Mesendoderm (in vitro differentiated cells): ENCODE data around the gene KNOP1.
"Not testable (repeated sequence)": the region's sequence is repeated elsewhere in the genome, so short reads cannot be mapped to it uniquely, and the experiment has no call there.

ENCODE experiments used
- DNase-seq: peaks from one replicate; pipeline ENCODE4 v3.0.0; 2013
- H2AK5ac ChIP-seq: 2 replicates; pipeline ENCODE4 v1.6.1; 2013; ENCODE audit warnings: low read length, inconsistent platforms
- H2BK120ac ChIP-seq: 2 replicates; pipeline ENCODE4 v1.6.1; 2013; ENCODE audit warnings: low read depth, mild to moderate bottlenecking, low read length, moderate library complexity, mixed read lengths
- H2BK15ac ChIP-seq: replicated peaks from 2 replicates; pipeline ENCODE4 v1.6.1; 2013; ENCODE audit warnings: low read depth, mild to moderate bottlenecking, moderate library complexity
- H2BK5ac ChIP-seq: 2 replicates; pipeline ENCODE4 v1.6.1; 2013; ENCODE audit warnings: low read length, inconsistent platforms
- H3K18ac ChIP-seq: 2 replicates; pipeline ENCODE4 v1.6.1; 2013; ENCODE audit warnings: mild to moderate bottlenecking, low read length, mixed read lengths
- H3K23ac ChIP-seq: one replicate; pipeline ENCODE4 v1.6.1; 2013; ENCODE audit warnings: low read length
- H3K27ac ChIP-seq: 2 replicates; pipeline ENCODE4 v1.5.1; 2013; ENCODE audit warnings: low read depth, mild to moderate bottlenecking, inconsistent platforms, low read length, moderate library complexity
- H3K27me3 ChIP-seq: 2 replicates; pipeline ENCODE4 v1.6.1; 2013; ENCODE audit warnings: low read length, control low read depth, mild to moderate bottlenecking, inconsistent platforms; ENCODE audit not compliant: insufficient read depth, poor library complexity
- H3K36me3 ChIP-seq: 2 replicates; pipeline ENCODE4 v1.6.1; 2013; ENCODE audit warnings: low read length, inconsistent platforms; ENCODE audit not compliant: control insufficient read depth, insufficient read depth
- H3K4ac ChIP-seq: one replicate; pipeline ENCODE4 v1.6.1; 2013; ENCODE audit warnings: low read depth, mild to moderate bottlenecking, low read length, moderate library complexity
- H3K4me1 ChIP-seq: 2 replicates; pipeline ENCODE4 v1.6.1; 2013; ENCODE audit warnings: low read depth, low read length, inconsistent platforms; ENCODE audit not compliant: control insufficient read depth
- H3K4me2 ChIP-seq: 2 replicates; pipeline ENCODE4 v1.6.1; 2013; ENCODE audit warnings: low read length
- H3K4me3 ChIP-seq: 2 replicates; pipeline ENCODE4 v1.5.1; 2013; ENCODE audit warnings: mild to moderate bottlenecking, low read length
- H3K56ac ChIP-seq: one replicate; pipeline ENCODE4 v1.6.1; 2013; ENCODE audit warnings: low read length
- H3K79me1 ChIP-seq: 2 replicates; pipeline ENCODE4 v1.6.1; 2013; ENCODE audit warnings: low read length, inconsistent platforms
- H3K79me2 ChIP-seq: 2 replicates; pipeline ENCODE4 v1.6.1; 2013; ENCODE audit warnings: mild to moderate bottlenecking, low read length; ENCODE audit not compliant: control insufficient read depth, insufficient read depth
- H3K9ac ChIP-seq: 2 replicates; pipeline ENCODE4 v1.6.1; 2013; ENCODE audit warnings: low read length, inconsistent platforms
- H4K5ac ChIP-seq: one replicate; pipeline ENCODE4 v1.6.1; 2013; ENCODE audit warnings: low read length
- H4K8ac ChIP-seq: one replicate; pipeline ENCODE4 v1.6.1; 2013; ENCODE audit warnings: low read depth, mild to moderate bottlenecking, control low read depth, low read length, moderate library complexity
- WGBS: extraction: QIAGEN DNeasy Blood & Tissue Kit; methylation state at CpG from one replicate; pipeline ENCODE4 v1.1.7; 2013; ENCODE audit warnings: low lambda C conversion rate, missing lambda C conversion rate; ENCODE audit not compliant: insufficient coverage; ENCODE audit errors: extremely low coverage; 5-methylcytosine and 5-hydroxymethylcytosine counted together

KNOP1 gene

DNA sequence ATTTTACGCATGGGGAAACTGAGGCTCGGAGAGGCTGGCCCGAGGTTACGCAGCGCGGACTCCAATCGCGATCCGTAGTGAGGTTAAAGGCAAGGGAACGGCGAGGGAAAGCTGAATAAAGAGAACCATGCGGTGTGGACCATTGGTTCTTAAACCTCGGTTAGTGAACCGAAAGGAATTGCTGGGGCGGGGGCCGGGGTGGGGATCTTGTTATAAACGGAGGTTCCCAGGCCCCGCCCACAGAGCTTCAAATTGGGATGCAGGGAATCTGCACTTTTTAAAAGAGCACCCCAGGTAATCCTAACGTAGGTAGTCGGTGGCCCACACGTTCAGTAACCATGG, 568 bp upstream of the KNOP1 start:
- Histone ChIP-seq H3K56ac (peak overlapping the region; percentile 99), H4K5ac (no peak overlapping the region), H3K79me2 (peaks cover 51% of the 10 kb centered on the region), H3K4me3 (peak overlapping the region; percentile 94), H4K8ac (no peak overlapping the region), H3K79me1 (peaks cover 18% of the 10 kb centered on the region), H3K27ac (peak overlapping the region; percentile 55), H2AK5ac (no peak overlapping the region), H3K9ac (peak overlapping the region; percentile 71), H3K4me1 (peaks cover 17% of the 10 kb centered on the region), H3K4ac (peak overlapping the region; percentile 22), H2BK15ac (no peak overlapping the region), H2BK120ac (no peak overlapping the region), H3K18ac (peak overlapping the region; percentile 10), H3K4me2 (peak overlapping the region; percentile 85), H3K27me3 (no peaks in the 10 kb centered on the region), H3K23ac (peak overlapping the region; percentile 48), H3K36me3 (peaks cover 4% of the 10 kb centered on the region), H2BK5ac (peak overlapping the region; percentile 80)
- WGBS = no CpG with 5 or more reads among the region's 21 CpGs
- DNase-seq = peak; percentile 55

DNA sequence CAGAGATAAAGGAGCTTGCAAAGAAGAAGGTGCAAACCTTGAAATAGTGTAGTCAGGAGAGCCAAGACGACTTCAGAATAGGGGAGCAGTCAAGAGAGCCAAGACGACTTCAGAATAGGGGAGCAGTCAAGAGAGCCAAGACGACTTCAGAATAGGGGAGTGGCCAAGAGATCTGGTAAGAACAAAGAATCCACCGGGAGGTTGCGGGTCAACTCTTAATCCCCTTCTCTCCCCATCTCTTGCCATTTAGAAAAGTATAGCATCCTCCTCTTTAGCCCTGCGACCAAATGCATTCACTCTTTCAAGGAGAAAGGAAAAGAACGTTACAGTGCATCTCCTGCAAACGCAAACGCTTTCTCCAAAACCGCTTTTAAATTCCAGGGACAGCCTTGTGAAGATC, 713 bp downstream of the KNOP1 start:
- Histone ChIP-seq H4K5ac (peak overlapping the region; percentile 5), H3K4me2 (peak overlapping the region; percentile 5), H3K79me1 (peaks cover 21% of the 10 kb centered on the region), H3K18ac (peak overlapping the region; percentile 96), H3K27me3 (no peaks in the 10 kb centered on the region), H3K4me1 (peaks cover 13% of the 10 kb centered on the region), H3K79me2 (peaks cover 62% of the 10 kb centered on the region), H3K56ac (peak overlapping the region; percentile 80), H3K36me3 (peaks cover 8% of the 10 kb centered on the region), H3K4me3 (peak overlapping the region; percentile 91), H4K8ac (peak overlapping the region; percentile 5), H3K9ac (peak overlapping the region; percentile 71), H3K23ac (no peak overlapping the region), H2BK120ac (no peak overlapping the region), H2BK5ac (no peak overlapping the region), H3K4ac (no peak overlapping the region), H2AK5ac (no peak overlapping the region), H3K27ac (peak overlapping the region; percentile 84), H2BK15ac (no peak overlapping the region)
- no CpG with 5 or more reads among the region's 10 CpGs for WGBS
- peak; percentile 54 for DNase-seq

DNA sequence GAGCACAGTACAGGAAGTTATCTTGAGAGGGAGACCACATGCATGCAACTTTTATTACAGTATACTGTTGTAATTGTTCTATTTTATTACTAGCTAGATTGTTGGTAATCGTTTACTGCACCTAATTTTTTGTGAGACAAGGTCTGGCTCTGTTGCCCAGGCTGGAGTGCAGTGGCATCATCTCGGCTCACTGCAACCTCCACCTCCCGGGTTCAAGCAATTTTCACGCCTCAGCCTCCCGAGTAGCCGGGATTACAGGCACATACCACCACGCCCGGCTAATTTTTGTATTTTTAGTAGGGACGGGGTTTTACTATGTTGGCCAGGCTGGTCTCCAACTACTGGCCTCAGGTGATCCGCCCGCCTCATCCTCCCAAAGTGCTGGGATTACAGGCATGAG, 1.3 kb downstream of the KNOP1 start:
- H3K4ac ChIP-seq, H3K4me1 ChIP-seq, H3K27ac ChIP-seq, H2AK5ac ChIP-seq, H3K23ac ChIP-seq, H3K36me3 ChIP-seq, H2BK15ac ChIP-seq, H4K8ac ChIP-seq, H2BK120ac ChIP-seq, H3K27me3 ChIP-seq, H2BK5ac ChIP-seq, DNase-seq, H4K5ac ChIP-seq: not testable (repeated sequence)
- WGBS = no CpG with 5 or more reads among the region's 11 CpGs
- Histone ChIP-seq H3K56ac (peak overlapping the region; percentile 80), H3K79me2 (peaks cover 68% of the 10 kb centered on the region), H3K4me2 (peak overlapping the region; percentile 48), H3K4me3 (peak overlapping the region; percentile 91), H3K18ac (peak overlapping the region; percentile 96), H3K9ac (peak overlapping the region; percentile 71), H3K79me1 (peaks cover 27% of the 10 kb centered on the region)

DNA sequence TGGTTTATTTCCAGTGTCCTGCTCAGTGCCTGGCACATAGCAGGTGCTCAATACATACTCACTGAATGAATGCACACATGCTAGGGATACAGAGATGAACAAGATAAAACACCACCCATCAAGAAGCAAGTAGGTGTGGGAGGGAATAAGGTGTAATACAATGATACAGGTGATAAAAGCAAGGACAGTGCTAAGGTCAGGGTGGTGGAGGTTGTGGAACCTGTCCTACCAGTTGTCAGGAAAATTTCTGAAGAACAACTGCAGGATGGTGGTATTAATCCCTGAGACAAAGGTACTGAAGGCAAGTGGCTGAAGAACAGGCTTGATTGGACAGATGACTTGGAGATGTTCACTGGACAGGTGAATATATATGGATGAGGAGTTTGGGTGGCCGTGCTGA, 1.8 kb downstream of the KNOP1 start:
- no peak overlapping the region for H4K8ac ChIP-seq
- H3K18ac ChIP-seq = no peak overlapping the region
- no peak overlapping the region for H3K23ac ChIP-seq
- H3K27me3 ChIP-seq = no peaks in the 10 kb centered on the region
- H2BK15ac ChIP-seq = no peak overlapping the region
- peaks cover 8% of the 10 kb centered on the region for H3K36me3 ChIP-seq
- no peak overlapping the region for H2BK5ac ChIP-seq
- H2BK120ac ChIP-seq = no peak overlapping the region
- no peak overlapping the region for H3K4ac ChIP-seq
- peaks cover 33% of the 10 kb centered on the region for H3K79me1 ChIP-seq
- H2AK5ac ChIP-seq = no peak overlapping the region
- H3K9ac ChIP-seq = peak overlapping the region; percentile 71
- no peak overlapping the region for H3K27ac ChIP-seq
- H3K56ac ChIP-seq = peak overlapping the region; percentile 43
- peak overlapping the region; percentile 48 for H3K4me2 ChIP-seq
- no peak overlapping the region for H3K4me3 ChIP-seq
- peaks cover 7% of the 10 kb centered on the region for H3K4me1 ChIP-seq
- peaks cover 73% of the 10 kb centered on the region for H3K79me2 ChIP-seq
- H4K5ac ChIP-seq = no peak overlapping the region
- DNase-seq = no peak
- WGBS = no CpG with 5 or more reads among the region's 1 CpG

DNA sequence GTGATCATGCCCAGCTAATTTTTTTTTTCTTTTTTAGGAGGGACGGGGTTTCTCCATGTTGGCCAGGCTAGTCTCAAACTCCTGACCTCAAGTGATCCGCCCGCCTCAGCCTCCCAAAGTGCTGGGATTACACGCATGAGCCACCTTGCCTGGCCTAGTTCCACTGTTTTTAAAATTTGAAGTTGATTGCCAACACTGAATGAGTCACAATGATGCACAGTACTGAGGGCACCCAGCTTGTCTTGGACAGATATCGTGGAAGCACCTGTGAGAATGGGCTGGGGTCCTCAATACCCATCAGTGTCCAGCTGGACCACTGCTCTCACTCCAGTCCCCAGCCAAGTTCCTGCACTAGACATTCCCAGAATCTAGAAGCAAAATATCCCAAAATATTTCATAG, 2.5 kb downstream of the KNOP1 start:
- Histone ChIP-seq H3K4ac (no peak overlapping the region), H3K56ac (peak overlapping the region; percentile 7), H4K8ac (no peak overlapping the region), H3K4me3 (no peak overlapping the region), H3K4me1 (peaks cover 7% of the 10 kb centered on the region), H3K23ac (no peak overlapping the region), H3K79me1 (peaks cover 33% of the 10 kb centered on the region), H4K5ac (no peak overlapping the region), H3K27ac (no peak overlapping the region), H3K27me3 (no peaks in the 10 kb centered on the region), H3K79me2 (peaks cover 77% of the 10 kb centered on the region), H2AK5ac (no peak overlapping the region), H2BK120ac (no peak overlapping the region), H3K36me3 (peaks cover 8% of the 10 kb centered on the region), H3K18ac (no peak overlapping the region), H3K9ac (peak overlapping the region; percentile 71), H3K4me2 (no peak overlapping the region), H2BK5ac (no peak overlapping the region), H2BK15ac (no peak overlapping the region)
- no CpG with 5 or more reads among the region's 5 CpGs for WGBS
- no peak for DNase-seq

DNA sequence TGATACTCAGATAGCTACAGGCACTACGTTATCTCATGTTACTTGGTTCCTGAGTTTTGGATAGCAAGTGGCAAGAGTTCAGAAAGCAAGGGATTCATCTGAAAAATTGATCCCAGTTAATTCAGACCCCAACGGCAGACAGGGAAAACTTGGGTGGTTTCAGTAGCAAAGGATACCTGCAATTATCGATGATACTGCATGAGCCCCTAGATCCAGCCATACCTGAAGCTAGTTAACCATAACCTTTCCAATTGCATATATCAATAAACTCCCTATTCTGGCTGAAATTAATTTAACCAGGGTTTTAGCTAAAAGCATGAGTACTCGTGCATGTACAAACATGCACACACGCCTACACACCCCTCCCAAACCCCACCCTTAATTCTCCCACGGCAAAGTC, 4.3 kb downstream of the KNOP1 start:
- H3K79me2 ChIP-seq = peaks cover 83% of the 10 kb centered on the region
- no peaks in the 10 kb centered on the region for H3K27me3 ChIP-seq
- H3K79me1 ChIP-seq = peaks cover 35% of the 10 kb centered on the region
- H3K4me3 ChIP-seq = no peak overlapping the region
- H3K18ac ChIP-seq = no peak overlapping the region
- no peak overlapping the region for H3K4me2 ChIP-seq
- H4K8ac ChIP-seq = no peak overlapping the region
- no CpG with 5 or more reads among the region's 6 CpGs for WGBS
- no peak overlapping the region for H2BK15ac ChIP-seq
- H2AK5ac ChIP-seq = no peak overlapping the region
- no peak overlapping the region for H3K27ac ChIP-seq
- H3K4ac ChIP-seq = no peak overlapping the region
- H3K36me3 ChIP-seq = peaks cover 8% of the 10 kb centered on the region
- DNase-seq = no peak
- no peak overlapping the region for H3K23ac ChIP-seq
- H3K9ac ChIP-seq = no peak overlapping the region
- H3K4me1 ChIP-seq = peaks cover 7% of the 10 kb centered on the region
- H3K56ac ChIP-seq = no peak overlapping the region
- H2BK5ac ChIP-seq = no peak overlapping the region
- no peak overlapping the region for H2BK120ac ChIP-seq
- no peak overlapping the region for H4K5ac ChIP-seq
